AG09309 (cell line): Measurements from ENCODE around the gene FBXO10.
A peak's percentile ranks its signal among the peaks of the same experiment; 100 is the strongest.

Experiments
- DNase-seq: peaks from one replicate; pipeline ENCODE4 v3.0.0-alpha.2; 2010; ENCODE audit warnings: low read depth
- H3K4me3 ChIP-seq: 2 replicates; pipeline ENCODE4 v1.5.1; 2011; ENCODE audit warnings: mild to moderate bottlenecking, low read depth, low read length, moderate library complexity; ENCODE audit not compliant: control insufficient read depth
- CTCF ChIP-seq: IDR thresholded peaks from 2 replicates; pipeline ENCODE4 v1.5.1; 2011; ENCODE audit warnings: mild to moderate bottlenecking, low read depth, low read length, inconsistent platforms; ENCODE audit not compliant: insufficient read depth, control insufficient read depth; ENCODE audit errors: missing control alignments

The FBXO10 gene

GRCh38 chr9:37464426-37465248 is 111.5 kb downstream of the FBXO10 start:
- H3K4me3 ChIP-seq: peak overlapping the region; percentile 71
- no peak for TF ChIP-seq CTCF
- no peak for DNase-seq

GRCh38 chr9:37464006-37464405 is 112.2 kb downstream of the FBXO10 start:
- H3K4me3 ChIP-seq: peak overlapping the region; percentile 71
- TF ChIP-seq CTCF: no peak
- no peak for DNase-seq
